OCI-LY7 (cell line): ENCODE measurements around the gene RMND1. TPM values are rescaled to one million over a fixed set of nuclear protein-coding genes. Genes with fewer than 3 reads are reported as not detected.

Experiments
- BruUV-seq: library from RNA; stranded (reverse); fragments of 400-500 nt; replicated peaks from 2 replicates; lab custom pipeline; 2021; lab: Mats Ljungman, UMichigan
- CTCF ChIA-PET: fragments of 300-600 bp; sonication (Branson Sonifier 250); formaldehyde crosslinking; loops from one replicate; lab custom pipeline; 2022; ENCODE audit warnings: antibody characterized with exemption; ENCODE audit not compliant: unreplicated experiment; lab: Charles Lee
- POLR2A ChIA-PET: fragments of 300-600 bp; sonication (Branson Sonifier 250); formaldehyde crosslinking; loops from one replicate; lab custom pipeline; 2022; ENCODE audit warnings: antibody characterized with exemption; lab: Charles Lee
- DNase-seq: peaks from one replicate; pipeline ENCODE4 v3.0.0-alpha.2; 2015; ENCODE audit warnings: low spot score
- H2AFZ ChIP-seq: fragments of 200-600 bp; sonication (generic), shearing (Covaris generic); 2 replicates; pipeline ENCODE4 v1.6.1; 2014; ENCODE audit warnings: mild to moderate bottlenecking, antibody characterized with exemption, low read length, moderate library complexity
- H3K27ac ChIP-seq: fragments of 200-600 bp; sonication (generic); 2 replicates; pipeline ENCODE4 v1.5.1; 2014; ENCODE audit warnings: mixed run types, low read depth, mild to moderate bottlenecking, moderate library complexity, low read length, inconsistent platforms; ENCODE audit not compliant: poor library complexity, severe bottlenecking
- H3K36me3 ChIP-seq: fragments of 200-600 bp; sonication (generic); 2 replicates; pipeline ENCODE4 v1.6.1; 2014; ENCODE audit warnings: mild to moderate bottlenecking, antibody characterized with exemption, low read length, moderate library complexity, mixed read lengths; ENCODE audit not compliant: insufficient read depth
- H3K4me1 ChIP-seq: fragments of 200-600 bp; sonication (generic); 2 replicates; pipeline ENCODE4 v1.5.1; 2014; ENCODE audit warnings: mild to moderate bottlenecking, low read length; ENCODE audit not compliant: insufficient read depth, poor library complexity, severe bottlenecking
- H3K4me2 ChIP-seq: fragments of 200-600 bp; sonication (generic); 2 replicates; pipeline ENCODE4 v1.6.1; 2014; ENCODE audit warnings: mild to moderate bottlenecking, low read length
- H3K4me3 ChIP-seq: fragments of 200-600 bp; sonication (generic); 2 replicates; pipeline ENCODE4 v1.5.1; 2014; ENCODE audit warnings: mild to moderate bottlenecking, low read depth, low read length; ENCODE audit not compliant: poor library complexity, severe bottlenecking
- H3K79me2 ChIP-seq: fragments of 200-600 bp; sonication (generic); 2 replicates; pipeline ENCODE4 v1.6.1; 2016; ENCODE audit warnings: low read depth, mild to moderate bottlenecking, low read length, moderate library complexity, mixed read lengths; ENCODE audit not compliant: insufficient read depth
- H3K9me2 ChIP-seq: fragments of 200-600 bp; sonication (generic); 2 replicates; pipeline ENCODE4 v1.6.1; 2016; ENCODE audit warnings: mild to moderate bottlenecking, low read length, mixed read lengths; ENCODE audit not compliant: insufficient read depth
- H3K9me3 ChIP-seq: fragments of 200-600 bp; sonication (generic); 2 replicates; pipeline ENCODE4 v1.6.1; 2014; ENCODE audit warnings: mild to moderate bottlenecking, mixed run types, low read length, mixed read lengths
- H4K20me1 ChIP-seq: fragments of 200-600 bp; sonication (generic); 2 replicates; pipeline ENCODE4 v1.6.1; 2014; ENCODE audit warnings: mild to moderate bottlenecking, antibody characterized with exemption, low read length, moderate library complexity, mixed read lengths; ENCODE audit not compliant: insufficient read depth
- EZH2phosphoT487 ChIP-seq: fragments of 200-600 bp; sonication (generic); IDR thresholded peaks from 2 replicates; pipeline ENCODE4 v1.6.1; 2018; ENCODE audit warnings: low read depth, borderline replicate concordance, mild to moderate bottlenecking, mixed run types, antibody characterized with exemption, low read length, moderate library complexity, mixed read lengths
- intact Hi-C: fragments of 100-400 bp; cut with micrococcal nuclease; formaldehyde crosslinking; loops from one replicate; pipeline ENCODE4 v1.10.0; 2022; ENCODE audit not compliant: unreplicated experiment
- total RNA-seq, 2 experiments: library from RNA; depleted of rRNA in 1 of 2; stranded (reverse); fragments of >200 nt in 1 of 2; shearing (Covaris generic) in 1 of 2; gene quantifications; 2 replicates each; pipeline ENCODE4 v1.2.3, GENCODE V29; 2014 to 2022
- TF ChIP-seq, protein P1 (sequence below): fragments of 200-600 bp; sonication (generic); conservative IDR thresholded peaks from 2 replicates; pipeline ENCODE4 v1.5.1; 2014; ENCODE audit warnings: mild to moderate bottlenecking, antibody characterized with exemption, low read length, moderate library complexity, mixed read lengths

Gene RMND1
- total RNA-seq, 2 experiments from 2014 or later, result 21.2 to 22.3 TPM

DNA sequence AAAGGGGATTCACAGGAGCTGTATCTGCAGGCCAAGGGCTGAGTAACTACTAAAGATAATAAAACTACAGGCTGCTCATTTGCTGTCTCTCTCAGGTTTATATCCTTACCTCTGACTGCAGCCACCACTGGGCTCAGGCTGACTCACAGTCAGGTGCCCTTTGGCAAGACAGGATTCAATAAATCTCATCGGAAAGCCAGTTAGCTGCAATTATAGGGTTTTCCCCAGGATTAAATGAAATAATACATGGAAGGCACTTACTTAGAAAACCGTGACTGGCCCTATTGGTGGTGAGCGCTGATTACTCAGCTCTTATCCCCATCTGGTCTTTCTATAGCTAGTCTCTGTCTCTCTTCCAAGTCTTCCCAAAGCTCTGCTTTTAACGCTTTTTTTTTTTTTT, 26.4 kb downstream of the RMND1 start:
- CTCF ChIA-PET, result no interaction called here
- no peak for TF ChIP-seq EZH2phosphoT487
- TF ChIP-seq, protein P1, sequence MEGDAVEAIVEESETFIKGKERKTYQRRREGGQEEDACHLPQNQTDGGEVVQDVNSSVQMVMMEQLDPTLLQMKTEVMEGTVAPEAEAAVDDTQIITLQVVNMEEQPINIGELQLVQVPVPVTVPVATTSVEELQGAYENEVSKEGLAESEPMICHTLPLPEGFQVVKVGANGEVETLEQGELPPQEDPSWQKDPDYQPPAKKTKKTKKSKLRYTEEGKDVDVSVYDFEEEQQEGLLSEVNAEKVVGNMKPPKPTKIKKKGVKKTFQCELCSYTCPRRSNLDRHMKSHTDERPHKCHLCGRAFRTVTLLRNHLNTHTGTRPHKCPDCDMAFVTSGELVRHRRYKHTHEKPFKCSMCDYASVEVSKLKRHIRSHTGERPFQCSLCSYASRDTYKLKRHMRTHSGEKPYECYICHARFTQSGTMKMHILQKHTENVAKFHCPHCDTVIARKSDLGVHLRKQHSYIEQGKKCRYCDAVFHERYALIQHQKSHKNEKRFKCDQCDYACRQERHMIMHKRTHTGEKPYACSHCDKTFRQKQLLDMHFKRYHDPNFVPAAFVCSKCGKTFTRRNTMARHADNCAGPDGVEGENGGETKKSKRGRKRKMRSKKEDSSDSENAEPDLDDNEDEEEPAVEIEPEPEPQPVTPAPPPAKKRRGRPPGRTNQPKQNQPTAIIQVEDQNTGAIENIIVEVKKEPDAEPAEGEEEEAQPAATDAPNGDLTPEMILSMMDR, result no peak
- Histone ChIP-seq H3K36me3 (peaks cover 88% of the 10 kb centered on the region), H3K27ac (no peak overlapping the region), H3K9me3 (no peaks in the 10 kb centered on the region), H3K4me2 (no peak overlapping the region), H2AFZ (no peak overlapping the region), H3K79me2 (no peaks in the 10 kb centered on the region), H3K9me2 (no peaks in the 10 kb centered on the region), H3K4me3 (no peak overlapping the region), H4K20me1 (no peaks in the 10 kb centered on the region), H3K4me1 (no peaks in the 10 kb centered on the region)
- BruUV-seq, result no TSS peak
- intact Hi-C loops, result no loop called here
- no peak for DNase-seq
- POLR2A ChIA-PET, result interaction anchor here (0.7 to 1.3 kb wide), 3 partner anchors 9 to 484 kb away, joined by 3 to 4 read pairs (median 3); no protein-coding TSS in a partner anchor

DNA sequence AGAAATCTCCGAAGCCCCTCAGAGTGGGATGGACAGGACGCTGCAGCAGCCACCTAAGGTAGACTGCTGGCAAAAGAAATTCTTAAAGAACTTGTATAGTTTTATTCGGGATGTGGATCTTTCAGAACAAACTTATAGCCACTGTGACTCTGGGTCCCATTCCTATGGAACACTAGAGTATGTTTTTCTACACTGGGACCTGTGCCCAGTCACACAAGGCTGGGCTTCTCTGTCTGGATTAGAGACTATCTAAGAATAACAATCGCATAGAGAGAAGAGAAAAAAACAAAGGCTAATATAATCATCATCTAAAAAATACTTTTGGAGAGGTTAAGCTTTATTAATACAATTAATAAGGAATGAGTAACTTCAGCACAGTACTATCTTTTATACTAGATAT, 28.9 kb downstream of the RMND1 start:
- no peak for DNase-seq
- intact Hi-C loops, result no loop called here
- no TSS peak for BruUV-seq
- no peaks in the 10 kb centered on the region for H3K79me2 ChIP-seq
- H4K20me1 ChIP-seq, result no peaks in the 10 kb centered on the region
- no peak for TF ChIP-seq EZH2phosphoT487
- TF ChIP-seq, protein P1, result no peak
- H3K4me2 ChIP-seq, result no peak overlapping the region
- no peaks in the 10 kb centered on the region for H3K4me1 ChIP-seq
- H3K27ac ChIP-seq, result no peak overlapping the region
- POLR2A ChIA-PET, result interaction anchor here (1.2 kb wide), 1 partner anchor 11 kb away, joined by 3 read pairs; no protein-coding TSS in a partner anchor
- no peaks in the 10 kb centered on the region for H3K9me3 ChIP-seq
- no peak overlapping the region for H3K4me3 ChIP-seq
- no peaks in the 10 kb centered on the region for H3K9me2 ChIP-seq
- CTCF ChIA-PET, result no interaction called here
- H2AFZ ChIP-seq, result no peak overlapping the region
- peaks cover 87% of the 10 kb centered on the region for H3K36me3 ChIP-seq

DNA sequence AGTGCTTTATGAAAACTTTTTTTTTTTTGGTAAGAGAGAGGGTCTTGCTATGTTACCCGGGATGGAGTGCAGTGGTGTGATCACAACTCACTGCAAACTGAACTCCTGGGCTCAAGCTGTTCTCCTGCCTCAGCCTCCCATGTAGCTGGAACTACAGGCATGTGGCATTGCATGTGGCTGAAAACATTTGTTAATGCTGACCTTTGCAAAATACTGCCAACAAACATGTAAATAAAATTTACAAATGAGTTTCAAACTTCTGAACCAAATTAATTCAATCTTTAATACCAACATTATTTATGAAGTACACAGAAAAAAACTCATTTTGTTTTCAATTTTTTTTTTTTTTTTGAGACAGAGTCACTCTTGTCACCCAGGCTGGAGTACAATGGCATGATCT, 34.4 kb downstream of the RMND1 start:
- Histone ChIP-seq H3K4me3 (no peak overlapping the region), H2AFZ (no peak overlapping the region), H4K20me1 (no peaks in the 10 kb centered on the region), H3K36me3 (peaks cover 96% of the 10 kb centered on the region), H3K4me1 (no peaks in the 10 kb centered on the region), H3K79me2 (no peaks in the 10 kb centered on the region), H3K4me2 (no peak overlapping the region), H3K9me3 (peaks cover 7% of the 10 kb centered on the region), H3K9me2 (no peaks in the 10 kb centered on the region), H3K27ac (no peak overlapping the region)
- ChIA-PET POLR2A (interaction anchor here (0.5 to 0.7 kb wide), 2 partner anchors 28 to 60 kb away, joined by 4 read pairs; no protein-coding TSS in a partner anchor), CTCF (no interaction called here)
- no TSS peak for BruUV-seq
- intact Hi-C loops, result no loop called here
- DNase-seq, result no peak
- TF ChIP-seq, protein P1, result no peak
- no peak for TF ChIP-seq EZH2phosphoT487
